PFSK-1 (cell line): Measurements from ENCODE around the gene ATRAID.

Experiments used
- FOXP2 ChIP-seq: optimal IDR thresholded peaks from 2 replicates; pipeline ENCODE3; 2011; ENCODE audit warnings: borderline replicate concordance, control low read depth, inconsistent platforms; ENCODE audit not compliant: insufficient read depth; ENCODE audit errors: extremely low read length, extremely low read depth
- POLR2AphosphoS5 ChIP-seq: IDR thresholded peaks from 2 replicates; pipeline ENCODE4 v1.6.1; 2012; ENCODE audit warnings: low read depth, mild to moderate bottlenecking, control low read depth, low read length, moderate library complexity
- SIN3A ChIP-seq: IDR thresholded peaks from 2 replicates; pipeline ENCODE4 v1.6.1; 2012; ENCODE audit warnings: mild to moderate bottlenecking, low read length, moderate library complexity, borderline replicate concordance; ENCODE audit not compliant: insufficient read depth
- TAF1 ChIP-seq: IDR thresholded peaks from 2 replicates; pipeline ENCODE4 v1.6.1; 2012; ENCODE audit warnings: low read length, control low read depth, borderline replicate concordance; ENCODE audit not compliant: insufficient read depth
- TF ChIP-seq, protein P1 (sequence below), 2 experiments: IDR thresholded peaks; 2 replicates each; pipeline versions ENCODE4 v1.6.1 to v1.8.0; 2011 to 2012; ENCODE audit warnings: low read depth in 2 of 2, low read length in 2 of 2, control low read depth in 1 of 2, inconsistent platforms in 1 of 2, mild to moderate bottlenecking in 1 of 2, moderate library complexity in 1 of 2; ENCODE audit not compliant: insufficient read depth in 1 of 2

The ATRAID gene

DNA sequence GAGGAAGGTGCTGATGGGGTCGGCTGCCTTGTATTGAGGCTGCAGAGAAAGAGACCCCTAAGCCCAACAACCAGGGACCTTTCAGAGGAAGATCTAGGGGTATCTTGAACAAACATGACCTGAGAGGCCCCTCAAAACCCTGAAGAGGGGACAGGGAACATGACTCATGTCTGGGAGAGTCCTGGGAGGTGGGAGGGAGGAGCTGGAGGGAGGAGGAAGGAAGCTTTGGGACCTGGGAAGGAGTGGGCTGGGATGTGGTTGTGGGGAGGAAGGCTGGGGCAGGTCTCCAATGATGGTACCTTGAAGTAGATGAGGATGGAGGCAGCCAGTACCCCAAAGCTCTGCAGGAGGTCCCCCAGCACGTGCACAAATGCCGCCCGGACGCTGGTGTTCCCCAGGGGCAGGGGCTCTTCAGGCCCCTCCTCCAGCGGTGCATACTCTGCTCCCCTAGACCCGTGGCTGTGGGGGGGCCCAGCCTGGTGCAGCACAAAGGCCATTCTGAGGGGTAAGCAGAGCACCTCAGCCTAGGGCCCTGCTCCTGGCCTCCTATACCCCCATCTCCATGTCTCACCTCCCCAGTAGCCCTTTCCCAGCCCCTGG is 45.1 kb downstream of the ATRAID start:
- no peak for TF ChIP-seq SIN3A
- TF ChIP-seq, protein P1, sequence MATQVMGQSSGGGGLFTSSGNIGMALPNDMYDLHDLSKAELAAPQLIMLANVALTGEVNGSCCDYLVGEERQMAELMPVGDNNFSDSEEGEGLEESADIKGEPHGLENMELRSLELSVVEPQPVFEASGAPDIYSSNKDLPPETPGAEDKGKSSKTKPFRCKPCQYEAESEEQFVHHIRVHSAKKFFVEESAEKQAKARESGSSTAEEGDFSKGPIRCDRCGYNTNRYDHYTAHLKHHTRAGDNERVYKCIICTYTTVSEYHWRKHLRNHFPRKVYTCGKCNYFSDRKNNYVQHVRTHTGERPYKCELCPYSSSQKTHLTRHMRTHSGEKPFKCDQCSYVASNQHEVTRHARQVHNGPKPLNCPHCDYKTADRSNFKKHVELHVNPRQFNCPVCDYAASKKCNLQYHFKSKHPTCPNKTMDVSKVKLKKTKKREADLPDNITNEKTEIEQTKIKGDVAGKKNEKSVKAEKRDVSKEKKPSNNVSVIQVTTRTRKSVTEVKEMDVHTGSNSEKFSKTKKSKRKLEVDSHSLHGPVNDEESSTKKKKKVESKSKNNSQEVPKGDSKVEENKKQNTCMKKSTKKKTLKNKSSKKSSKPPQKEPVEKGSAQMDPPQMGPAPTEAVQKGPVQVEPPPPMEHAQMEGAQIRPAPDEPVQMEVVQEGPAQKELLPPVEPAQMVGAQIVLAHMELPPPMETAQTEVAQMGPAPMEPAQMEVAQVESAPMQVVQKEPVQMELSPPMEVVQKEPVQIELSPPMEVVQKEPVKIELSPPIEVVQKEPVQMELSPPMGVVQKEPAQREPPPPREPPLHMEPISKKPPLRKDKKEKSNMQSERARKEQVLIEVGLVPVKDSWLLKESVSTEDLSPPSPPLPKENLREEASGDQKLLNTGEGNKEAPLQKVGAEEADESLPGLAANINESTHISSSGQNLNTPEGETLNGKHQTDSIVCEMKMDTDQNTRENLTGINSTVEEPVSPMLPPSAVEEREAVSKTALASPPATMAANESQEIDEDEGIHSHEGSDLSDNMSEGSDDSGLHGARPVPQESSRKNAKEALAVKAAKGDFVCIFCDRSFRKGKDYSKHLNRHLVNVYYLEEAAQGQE (IDR thresholded peaks at IDR 0.05; ENCODE audit: insufficient read depth in 1 of 2, low read depth in 2 of 2, low read length in 2 of 2), result no peak
- TF ChIP-seq TAF1, result no peak
- no peak for TF ChIP-seq POLR2AphosphoS5
- TF ChIP-seq FOXP2, result no peak

DNA sequence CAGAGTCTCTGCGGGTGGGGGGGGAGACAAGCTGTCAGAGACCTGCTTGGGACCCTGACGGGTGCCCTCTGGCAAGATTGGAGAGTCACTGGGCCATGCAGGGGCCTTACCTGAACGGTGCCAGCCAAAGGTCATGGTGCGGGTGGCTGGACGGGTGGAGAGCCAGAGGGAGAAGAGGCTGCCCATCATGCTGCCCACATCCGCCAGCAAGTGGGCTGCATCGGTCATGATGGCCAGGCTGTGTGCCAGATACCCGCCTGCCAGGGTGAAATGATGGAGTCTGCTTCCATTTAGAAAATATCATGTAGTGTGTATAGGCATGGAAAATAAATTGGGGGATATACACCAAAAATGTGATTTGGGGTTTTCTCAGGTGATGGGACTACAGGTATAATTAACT is 46.2 kb downstream of the ATRAID start:
- no peak for TF ChIP-seq TAF1
- no peak for TF ChIP-seq FOXP2
- TF ChIP-seq SIN3A, result no peak
- TF ChIP-seq POLR2AphosphoS5, result no peak
- TF ChIP-seq, protein P1 (IDR thresholded peaks at IDR 0.05; ENCODE audit: insufficient read depth in 1 of 2, low read depth in 2 of 2, low read length in 2 of 2), result no peak

DNA sequence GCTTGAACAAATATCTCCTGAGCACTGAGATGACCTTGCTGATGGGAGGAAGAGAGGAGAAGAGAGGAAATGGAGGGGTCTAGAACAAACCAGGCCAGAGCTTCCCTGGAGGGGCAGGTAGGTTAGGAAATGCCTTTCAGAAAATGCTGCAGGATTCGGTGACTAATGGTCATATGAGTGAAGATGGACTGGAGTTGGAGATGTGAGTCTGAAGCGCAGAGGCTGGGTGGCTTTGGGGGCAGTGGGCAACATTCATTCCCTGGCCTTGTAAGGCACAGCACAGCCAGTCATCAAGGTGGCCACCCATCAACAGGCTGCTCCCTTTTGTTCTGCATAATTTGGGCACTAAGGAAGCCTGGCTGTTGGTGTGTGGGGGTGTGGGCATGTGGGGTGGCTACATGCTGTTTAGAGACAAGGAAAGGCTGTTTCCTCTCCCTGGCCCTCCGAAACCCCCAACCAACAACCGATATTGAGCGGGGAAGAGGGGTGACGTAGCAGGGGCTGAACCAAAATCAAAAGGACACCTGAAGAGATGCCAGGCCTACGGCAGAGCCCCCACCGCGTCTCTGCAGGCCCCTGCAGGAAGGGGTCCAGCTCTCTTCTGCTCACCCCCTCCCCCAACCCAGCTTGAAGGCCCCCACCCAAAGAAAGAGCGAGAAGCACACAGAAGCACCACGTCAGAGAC is 49.5 kb downstream of the ATRAID start:
- TF ChIP-seq SIN3A (no peak), TAF1 (no peak), FOXP2 (no peak), POLR2AphosphoS5 (no peak)
- TF ChIP-seq, protein P1 (IDR thresholded peaks at IDR 0.05; ENCODE audit: insufficient read depth in 1 of 2, low read depth in 2 of 2, low read length in 2 of 2), result no peak

DNA sequence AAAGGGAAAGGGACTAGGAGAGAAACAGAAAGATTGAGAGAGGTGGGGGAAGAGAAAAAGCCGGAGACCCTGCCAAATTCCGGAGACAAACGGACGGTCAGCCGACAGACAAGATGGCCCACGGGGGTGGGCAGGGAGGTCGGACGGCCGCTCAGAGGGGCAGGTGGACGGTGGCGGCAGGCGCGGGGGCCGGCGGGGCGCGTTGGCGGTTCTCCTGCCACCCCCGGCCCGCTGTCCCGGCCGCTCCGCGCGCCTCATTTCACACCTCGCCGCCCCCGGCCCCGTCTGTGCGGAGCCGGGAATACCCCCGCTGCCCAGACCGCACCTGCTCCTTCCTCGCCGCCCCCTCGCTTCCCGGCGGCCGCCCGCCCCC is 50.1 kb downstream of the ATRAID start:
- no peak for TF ChIP-seq POLR2AphosphoS5
- no peak for TF ChIP-seq TAF1
- no peak for TF ChIP-seq SIN3A
- TF ChIP-seq, protein P1 (IDR thresholded peaks at IDR 0.05; ENCODE audit: insufficient read depth in 1 of 2, low read depth in 2 of 2, low read length in 2 of 2), result no peak
- no peak for TF ChIP-seq FOXP2
